ENCODE data around the gene MLXIP. TPM values are rescaled to one million over a fixed set of nuclear protein-coding genes. Genes with fewer than 3 reads are reported as not detected.

The MLXIP gene
- total and polyA plus RNA-seq, 9 of the 15 experiments (the other 6 are each of a cell fraction or from before 2014, with no cell fraction given), result 2.2 to 66.3 (median 18.1) TPM

GRCh38 chr12:122078141-122079032 is at the start of gene MLXIP (continued):
- no peak for TF ChIP-seq MAFK (IDR thresholded peaks at IDR 0.05; ENCODE audit: low read length)
- no peak for TF ChIP-seq HES1 (IDR thresholded peaks at IDR 0.05; ENCODE audit: low read depth)
- TF ChIP-seq POLR3G (IDR thresholded peaks at IDR 0.05; ENCODE audit: extremely low read depth, insufficient read length, insufficient replicate concordance), result no peak
- peak; percentile 91 for TF ChIP-seq CXXC5 (CRISPR knock-in tag; IDR thresholded peaks at IDR 0.05)
- no peak for TF ChIP-seq FOXA1 (IDR thresholded peaks at IDR 0.05; ENCODE audit: borderline replicate concordance)
- TF ChIP-seq MCM7 (IDR thresholded peaks at IDR 0.05), result no peak
- TF ChIP-seq SREBF1 (IDR thresholded peaks at IDR 0.05; ENCODE audit: borderline replicate concordance, low read depth, low read length), result no peak
- TF ChIP-seq CTBP1 (IDR thresholded peaks at IDR 0.05; ENCODE audit: borderline replicate concordance), result peak; percentile 90
- no peak for TF ChIP-seq CCAR2 (IDR thresholded peaks at IDR 0.05; ENCODE audit: low read depth, low read length)
- TF ChIP-seq ZBTB7A (IDR thresholded peaks at IDR 0.05; ENCODE audit: borderline replicate concordance, control insufficient read depth, low read depth, low read length), result peak; percentile 19; the same call in 1 of the 2 replicates
- TF ChIP-seq HNRNPUL1 (IDR thresholded peaks at IDR 0.05; ENCODE audit: low read length), result no peak
- peak; percentile 64 for TF ChIP-seq TFAP4 (CRISPR knock-in tag; IDR thresholded peaks at IDR 0.05; ENCODE audit: borderline replicate concordance)
- TF ChIP-seq NR2C2 (CRISPR knock-in tag; IDR thresholded peaks at IDR 0.05), result 0 out of 2 replicates have a peak, but pooled peaks have one; percentile 26
- TF ChIP-seq NR2C2 (tag; IDR thresholded peaks at IDR 0.05), result peak; percentile 65; the same call in 1 of the 2 replicates
- no peak for TF ChIP-seq BMI1 (IDR thresholded peaks at IDR 0.05; ENCODE audit: low read length)
- no peak for TF ChIP-seq ZFP1 (CRISPR knock-in tag; IDR thresholded peaks at IDR 0.05)
- no peak for TF ChIP-seq FOS (IDR thresholded peaks at IDR 0.05; ENCODE audit: extremely low read depth, insufficient read length)
- no peak for TF ChIP-seq ZNF146 (CRISPR knock-in tag; IDR thresholded peaks at IDR 0.05; ENCODE audit: unreplicated experiment)
- no peak for TF ChIP-seq KDM2B (CRISPR knock-in tag; IDR thresholded peaks at IDR 0.05)
- peak in 1 of 2 experiments; percentile 86; a peak in 2 of 4 replicates for TF ChIP-seq HDAC1 (IDR thresholded peaks at IDR 0.05)
- no peak for TF ChIP-seq ZNF175 (CRISPR knock-in tag; IDR thresholded peaks at IDR 0.05; ENCODE audit: low read depth)
- TF ChIP-seq SRSF7 (optimal IDR thresholded peaks at IDR 0.05; ENCODE audit: low read depth, low read length), result no peak
- peak; percentile 15 for TF ChIP-seq PHF20 (IDR thresholded peaks at IDR 0.05; ENCODE audit: partially characterized antibody)
- no peak for TF ChIP-seq RNF219 (CRISPR knock-in tag; IDR thresholded peaks at IDR 0.05)
- 0 out of 2 replicates have a peak, but pooled peaks have one; percentile 60 for TF ChIP-seq NR4A1 (CRISPR knock-in tag; IDR thresholded peaks at IDR 0.05)
- TF ChIP-seq NR4A1 (tag; IDR thresholded peaks at IDR 0.05), result peak; percentile 72
- TF ChIP-seq FOSL1 (tag; conservative IDR thresholded peaks at IDR 0.05), result peak; percentile 64; the same call in 1 of the 2 replicates

Measured in K562 (cell line).